ENCODE measurements around the gene SPEF2. TPM values are rescaled to one million over a fixed set of nuclear protein-coding genes. Genes with fewer than 3 reads are reported as not detected.

The SPEF2 gene
- total and polyA plus RNA-seq, 7 donors = 0.13 to 0.71 (median 0.56) TPM

DNA sequence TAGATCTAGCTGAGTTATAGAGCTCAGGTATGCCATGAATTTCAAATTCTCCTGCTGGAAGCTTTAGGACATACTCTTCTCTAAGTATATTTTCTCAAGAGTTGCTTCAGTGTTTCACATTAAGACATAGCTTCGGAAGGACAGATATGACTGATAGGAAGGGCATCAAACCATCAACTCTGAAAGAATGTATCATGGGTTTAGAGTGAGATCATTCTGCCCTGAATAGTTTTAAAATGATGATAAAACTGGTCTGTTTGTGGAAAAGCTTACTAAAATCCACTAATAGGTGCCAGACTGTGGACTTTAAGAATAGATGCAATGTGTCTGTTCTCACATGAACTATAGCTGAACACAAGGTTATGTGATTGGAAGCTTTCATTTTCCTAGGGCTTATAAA, 8.4 kb downstream of the SPEF2 start:
- Histone ChIP-seq H3K27ac (no peak overlapping the region), H3K4me1 (no peaks in the 10 kb centered on the region), H3K36me3 (ENCODE audit: insufficient read depth in 1 of 2, low read depth in 1 of 2) (no peaks in the 10 kb centered on the region), H3K4me3 (no peak overlapping the region), H3K9me3 (no peaks in the 10 kb centered on the region), H3K27me3 (ENCODE audit: insufficient read depth in 3 of 3, low read length in 2 of 3) (no peaks in the 10 kb centered on the region)
- DNase-seq (no peak), ATAC-seq (no peak)
- intact Hi-C loops (cut with DNase I) = no loop called here
- 91 to 95% (median 92%) methylated on average over 1 of the region's 1 CpG for WGBS, 3 donors
- TF ChIP-seq, protein P1, sequence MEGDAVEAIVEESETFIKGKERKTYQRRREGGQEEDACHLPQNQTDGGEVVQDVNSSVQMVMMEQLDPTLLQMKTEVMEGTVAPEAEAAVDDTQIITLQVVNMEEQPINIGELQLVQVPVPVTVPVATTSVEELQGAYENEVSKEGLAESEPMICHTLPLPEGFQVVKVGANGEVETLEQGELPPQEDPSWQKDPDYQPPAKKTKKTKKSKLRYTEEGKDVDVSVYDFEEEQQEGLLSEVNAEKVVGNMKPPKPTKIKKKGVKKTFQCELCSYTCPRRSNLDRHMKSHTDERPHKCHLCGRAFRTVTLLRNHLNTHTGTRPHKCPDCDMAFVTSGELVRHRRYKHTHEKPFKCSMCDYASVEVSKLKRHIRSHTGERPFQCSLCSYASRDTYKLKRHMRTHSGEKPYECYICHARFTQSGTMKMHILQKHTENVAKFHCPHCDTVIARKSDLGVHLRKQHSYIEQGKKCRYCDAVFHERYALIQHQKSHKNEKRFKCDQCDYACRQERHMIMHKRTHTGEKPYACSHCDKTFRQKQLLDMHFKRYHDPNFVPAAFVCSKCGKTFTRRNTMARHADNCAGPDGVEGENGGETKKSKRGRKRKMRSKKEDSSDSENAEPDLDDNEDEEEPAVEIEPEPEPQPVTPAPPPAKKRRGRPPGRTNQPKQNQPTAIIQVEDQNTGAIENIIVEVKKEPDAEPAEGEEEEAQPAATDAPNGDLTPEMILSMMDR (IDR thresholded peaks at IDR 0.05) = no peak

GRCh38 chr5:35626553-35626952, 8.9 kb downstream of the SPEF2 start:
- intact Hi-C loops (cut with DNase I) = no loop called here
- no peak overlapping the region for H3K27ac ChIP-seq
- WGBS, 3 donors = 97 to 100% (median 97%) methylated on average over 1 of the region's 1 CpG
- TF ChIP-seq, protein P1 (IDR thresholded peaks at IDR 0.05) = no peak
- H3K27me3 ChIP-seq (ENCODE audit: insufficient read depth in 3 of 3, low read length in 2 of 3) = no peaks in the 10 kb centered on the region
- H3K36me3 ChIP-seq (ENCODE audit: insufficient read depth in 1 of 2, low read depth in 1 of 2) = no peaks in the 10 kb centered on the region
- ATAC-seq (no peak), DNase-seq (no peak)
- H3K4me1 ChIP-seq = no peaks in the 10 kb centered on the region
- H3K4me3 ChIP-seq = no peak overlapping the region
- H3K9me3 ChIP-seq = no peaks in the 10 kb centered on the region

DNA sequence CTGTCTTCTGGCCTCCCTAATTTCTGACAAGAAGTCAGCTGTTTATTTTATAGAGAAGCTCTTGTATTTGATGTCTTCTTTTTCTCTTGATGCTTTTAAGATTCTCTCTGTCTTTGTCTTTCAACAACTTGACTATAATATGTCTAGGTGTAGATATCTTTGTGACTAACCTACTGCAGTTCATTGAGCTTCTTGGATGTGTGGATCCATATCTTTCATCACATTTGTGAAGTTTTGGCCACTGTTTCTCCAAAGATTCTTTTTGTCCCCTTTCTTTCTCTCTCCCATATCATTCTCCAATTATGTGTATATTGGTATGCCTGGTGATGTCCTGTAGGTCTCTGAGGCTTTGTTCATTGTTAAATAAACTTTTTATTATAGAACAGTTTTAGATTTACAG, 16.7 kb downstream of the SPEF2 start:
- H3K9me3 ChIP-seq = peaks cover 11% of the 10 kb centered on the region
- intact Hi-C loops (cut with DNase I) = no loop called here
- H3K4me1 ChIP-seq = no peaks in the 10 kb centered on the region
- ATAC-seq = no peak
- H3K27ac ChIP-seq = no peak overlapping the region
- H3K36me3 ChIP-seq (ENCODE audit: insufficient read depth in 1 of 2, low read depth in 1 of 2) = peaks cover 0 to 4% of the 10 kb centered on the region in 2 donors
- no peak overlapping the region for H3K4me3 ChIP-seq
- no peaks in the 10 kb centered on the region for H3K27me3 ChIP-seq (ENCODE audit: insufficient read depth in 3 of 3, low read length in 2 of 3)
- TF ChIP-seq, protein P1 (IDR thresholded peaks at IDR 0.05) = no peak
- DNase-seq = no peak

- Histone ChIP-seq H3K27me3 (ENCODE audit: insufficient read depth in 3 of 3, low read length in 2 of 3) (no peaks in the 10 kb centered on the region), H3K4me1 (no peaks in the 10 kb centered on the region), H3K27ac (no peak overlapping the region), H3K9me3 (no peaks in the 10 kb centered on the region), H3K36me3 (ENCODE audit: insufficient read depth in 1 of 2, low read depth in 1 of 2) (no peaks in the 10 kb centered on the region), H3K4me3 (no peak overlapping the region)
- WGBS, 3 donors = 72 to 95% (median 86%) methylated on average over 4 of the region's 4 CpGs
- TF ChIP-seq, protein P1 (IDR thresholded peaks at IDR 0.05) = no peak
- ATAC-seq (no peak), DNase-seq (no peak)
- intact Hi-C loops (cut with DNase I) = no loop called here
Measured at GRCh38 chr5:35640623-35641022, 23.0 kb downstream of the SPEF2 start.

DNA sequence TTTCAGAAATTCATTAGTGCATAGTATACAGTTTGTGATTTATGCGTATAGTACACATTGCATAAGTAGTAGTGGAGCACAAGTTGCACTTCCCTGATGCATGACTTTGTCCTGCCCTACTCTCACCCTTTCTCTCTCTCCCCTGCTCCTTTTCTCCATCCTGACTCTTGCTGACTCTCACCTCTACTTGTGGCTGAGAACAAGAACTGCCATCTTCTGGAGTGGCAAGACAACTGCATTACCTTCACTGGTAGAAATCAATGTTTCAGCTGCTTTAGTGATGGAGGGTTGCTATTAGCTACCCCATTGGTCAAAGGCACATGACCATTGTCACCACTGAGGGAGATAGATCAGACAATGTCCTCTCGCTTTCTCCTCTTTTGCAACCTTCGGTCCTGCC, 26.9 kb downstream of the SPEF2 start:
- H3K27me3 ChIP-seq (ENCODE audit: insufficient read depth in 3 of 3, low read length in 2 of 3) = no peaks in the 10 kb centered on the region
- no peak overlapping the region for H3K27ac ChIP-seq
- intact Hi-C loops (cut with DNase I) = no loop called here
- H3K4me3 ChIP-seq = no peak overlapping the region
- WGBS, 3 donors = 96 to 99% (median 99%) methylated on average over 3 of the region's 3 CpGs
- ATAC-seq = no peak
- no peaks in the 10 kb centered on the region for H3K4me1 ChIP-seq
- no peak for DNase-seq
- no peaks in the 10 kb centered on the region for H3K36me3 ChIP-seq (ENCODE audit: insufficient read depth in 1 of 2, low read depth in 1 of 2)
- TF ChIP-seq, protein P1 (IDR thresholded peaks at IDR 0.05) = no peak
- H3K9me3 ChIP-seq = no peaks in the 10 kb centered on the region

All from psoas muscle (tissue), 8 donors.